ENCODE measurements around the gene ADAMTS2. TPM values are rescaled to one million over a fixed set of nuclear protein-coding genes. Genes with fewer than 3 reads are reported as not detected.

Gene ADAMTS2
- total RNA-seq, 1 donor from 2014 or later, result 3.6 TPM

DNA sequence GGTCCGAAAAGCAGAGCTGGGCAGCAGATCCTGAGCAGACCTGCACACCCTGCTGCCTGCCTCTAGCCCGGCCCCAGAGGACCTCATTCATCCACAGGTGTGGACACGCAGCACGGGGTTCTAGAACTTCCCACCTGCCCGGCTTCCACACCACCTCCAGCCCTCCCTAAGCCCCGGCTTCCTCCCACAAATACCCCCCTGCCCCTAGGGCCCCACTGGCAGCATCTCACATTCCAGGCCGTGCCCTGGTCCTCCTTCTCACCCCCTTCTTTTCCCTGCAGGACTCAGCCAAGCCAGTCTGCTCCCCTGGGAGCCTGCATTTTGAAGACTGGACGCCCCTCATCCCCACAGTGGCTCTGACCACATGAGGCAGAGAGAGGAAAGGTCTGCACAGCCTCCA, 138.9 kb downstream of the ADAMTS2 start:
- intact Hi-C loops (cut with DNase I), result no loop called here
- ATAC-seq (ENCODE audit: poor library complexity) (no peak), DNase-seq (no peak)

DNA sequence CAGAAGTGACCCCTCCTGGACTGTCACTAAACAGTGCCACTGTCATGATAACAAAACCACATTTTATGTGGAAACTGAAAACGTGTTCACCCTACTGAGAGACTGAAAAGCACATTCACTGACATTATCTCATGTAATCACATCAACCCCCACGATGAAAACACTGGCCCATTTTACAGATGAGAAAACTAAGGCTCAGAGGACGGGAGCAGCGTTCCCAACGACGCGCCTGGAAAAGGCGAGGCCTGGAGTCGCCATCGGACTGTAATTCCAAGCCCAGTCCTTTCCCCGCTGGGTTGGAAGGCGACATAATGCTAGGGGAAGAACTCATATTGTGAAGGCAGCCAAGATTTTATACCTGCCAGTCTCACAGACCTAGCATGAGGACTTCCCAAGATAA, 140.0 kb downstream of the ADAMTS2 start:
- DNase-seq, result no peak
- intact Hi-C loops (cut with DNase I), result no loop called here
- no peak for ATAC-seq (ENCODE audit: poor library complexity)

DNA sequence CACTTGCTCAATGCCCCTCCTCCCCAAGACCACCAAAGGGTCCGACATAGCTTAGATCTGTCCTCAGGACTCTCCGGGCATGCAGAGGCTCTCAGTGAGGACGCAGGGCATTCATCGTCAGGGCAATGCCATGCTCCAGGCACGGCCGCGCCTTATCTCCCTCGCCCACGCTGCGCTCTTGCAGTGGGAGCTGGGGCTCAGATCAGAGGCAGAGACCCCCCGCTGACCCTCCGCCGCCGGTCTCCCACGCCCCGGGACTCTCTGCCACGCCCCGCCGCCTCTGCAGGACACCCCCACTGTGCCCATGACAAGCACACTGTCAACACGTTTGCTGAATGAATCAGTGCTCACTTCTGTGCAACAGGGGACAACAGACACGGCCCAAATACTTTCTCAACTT, 140.7 kb downstream of the ADAMTS2 start:
- no peak for DNase-seq
- intact Hi-C loops (cut with DNase I), result no loop called here
- no peak for ATAC-seq (ENCODE audit: poor library complexity)

DNA sequence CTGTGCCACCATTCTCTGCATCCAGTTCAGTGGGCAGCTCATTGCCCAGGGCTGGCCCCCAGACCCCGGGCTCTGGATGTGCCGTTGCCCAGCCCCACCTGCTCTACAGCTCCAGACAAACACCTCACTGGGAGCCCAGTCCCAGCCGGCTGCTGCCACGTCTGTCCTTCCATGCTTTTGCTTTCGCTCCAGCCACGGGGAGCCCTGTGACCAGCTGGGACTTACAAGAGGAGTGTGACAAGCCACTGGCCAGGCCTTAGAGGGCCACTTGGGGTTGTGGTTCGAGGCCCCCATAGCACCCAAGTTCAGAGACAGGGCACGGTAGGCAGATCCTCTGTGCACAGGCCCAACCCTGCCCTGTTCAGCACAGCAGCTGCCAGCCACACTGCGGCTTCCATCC, 142.0 kb downstream of the ADAMTS2 start:
- intact Hi-C loops (cut with DNase I), result no loop called here
- peak; percentile 20 for DNase-seq
- no peak for ATAC-seq (ENCODE audit: poor library complexity)

DNA sequence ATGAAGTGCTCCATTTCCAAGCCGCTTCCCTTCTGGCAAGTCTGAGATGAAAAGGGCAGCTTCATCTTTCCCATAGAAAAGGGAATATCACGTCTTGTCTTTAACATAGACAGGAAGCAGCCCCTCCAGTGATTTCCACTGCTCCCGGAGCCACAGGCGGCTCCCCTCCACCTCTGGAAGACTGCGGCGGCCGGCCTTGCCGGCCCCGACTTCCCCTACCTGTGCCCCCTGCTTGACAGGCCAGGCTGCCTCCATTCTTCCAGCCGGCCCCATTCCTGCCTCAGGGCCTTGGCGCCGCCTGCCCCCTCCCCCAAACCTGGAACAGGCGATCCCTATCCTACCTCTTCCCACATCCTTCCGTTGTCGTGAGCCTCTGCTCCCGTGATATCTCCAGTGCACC, 143.3 kb downstream of the ADAMTS2 start:
- no peak for ATAC-seq (ENCODE audit: poor library complexity)
- intact Hi-C loops (cut with DNase I), result no loop called here
- DNase-seq, result peak; percentile 30

DNA sequence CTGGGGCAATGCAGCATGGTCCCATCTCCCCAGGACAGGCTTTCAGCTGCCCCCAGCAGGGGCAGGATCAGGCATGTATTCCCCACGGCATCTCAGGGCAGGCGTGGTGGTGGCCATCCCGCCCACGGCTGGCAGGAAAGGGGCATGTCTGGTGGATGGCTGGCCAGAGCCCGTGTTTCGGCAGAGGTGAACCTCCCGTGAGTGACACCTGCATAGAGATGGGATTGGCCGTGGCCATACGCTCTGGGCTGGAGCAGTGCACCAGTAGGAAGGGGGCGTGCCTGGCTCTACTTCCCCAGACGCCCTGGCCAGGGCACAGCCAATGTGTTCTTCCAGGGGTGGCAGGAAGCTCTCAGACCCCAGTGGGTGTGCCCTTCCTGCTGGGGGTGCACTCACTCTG, 146.0 kb downstream of the ADAMTS2 start:
- ATAC-seq (ENCODE audit: poor library complexity), result no peak
- DNase-seq, result peak; percentile 32
- intact Hi-C loops (cut with DNase I), result no loop called here

DNA sequence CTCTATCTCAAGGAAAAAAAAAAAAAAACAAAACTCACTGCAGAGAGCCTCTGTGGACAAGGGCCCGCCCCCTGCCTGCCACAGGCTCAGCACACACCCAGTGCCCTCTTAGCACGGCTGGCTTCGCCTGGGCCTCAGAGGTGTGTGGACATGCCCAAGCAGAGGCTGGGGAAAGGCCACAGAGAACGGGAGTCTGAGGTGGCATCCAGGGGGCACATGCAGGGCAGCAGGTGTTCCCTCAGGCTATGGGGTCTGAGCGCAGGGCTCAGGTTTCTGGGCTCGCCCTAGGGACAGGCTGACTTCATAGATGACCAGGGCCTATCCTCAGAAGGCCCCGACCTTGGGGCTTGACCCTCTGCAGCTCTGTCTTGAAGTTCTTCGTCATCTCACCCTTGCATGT, 146.4 kb downstream of the ADAMTS2 start:
- no peak for ATAC-seq (ENCODE audit: poor library complexity)
- peak; percentile 31 for DNase-seq
- intact Hi-C loops (cut with DNase I), result no loop called here

DNA sequence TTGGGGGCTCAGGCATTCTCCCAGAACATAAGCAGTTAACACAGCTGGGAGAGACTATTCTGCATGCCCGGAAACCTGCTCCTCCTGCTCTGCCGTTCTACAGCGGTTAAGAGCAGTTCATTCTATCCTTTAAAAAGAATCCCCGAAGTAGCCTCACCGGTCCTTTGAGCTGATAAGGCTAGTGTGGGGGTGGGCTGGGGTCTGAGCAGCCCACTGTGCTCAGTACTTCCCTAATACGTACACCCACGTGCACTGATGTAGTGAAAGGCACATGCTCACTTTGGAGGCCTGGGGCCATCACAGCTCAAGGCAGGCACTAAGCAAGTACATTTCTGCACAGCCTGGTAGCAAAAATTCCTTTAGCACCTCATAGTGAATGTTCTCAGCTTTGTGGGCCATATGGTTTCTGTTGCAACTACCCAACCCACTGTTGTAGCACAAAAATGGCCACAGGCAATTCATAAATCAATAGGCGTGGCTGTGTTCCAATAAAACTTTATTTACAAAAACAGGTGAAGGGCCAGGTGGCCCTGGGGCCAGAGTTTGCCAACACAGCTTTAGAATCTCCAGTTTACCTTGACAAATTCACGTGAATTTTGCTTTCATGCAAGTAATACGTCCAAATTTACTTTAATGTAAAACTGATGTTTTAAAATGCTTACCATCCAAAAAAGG, 148.7 kb downstream of the ADAMTS2 start:
- DNase-seq, result peak; percentile 13
- intact Hi-C loops (cut with DNase I), result no loop called here
- no peak for ATAC-seq (ENCODE audit: poor library complexity)

DNA sequence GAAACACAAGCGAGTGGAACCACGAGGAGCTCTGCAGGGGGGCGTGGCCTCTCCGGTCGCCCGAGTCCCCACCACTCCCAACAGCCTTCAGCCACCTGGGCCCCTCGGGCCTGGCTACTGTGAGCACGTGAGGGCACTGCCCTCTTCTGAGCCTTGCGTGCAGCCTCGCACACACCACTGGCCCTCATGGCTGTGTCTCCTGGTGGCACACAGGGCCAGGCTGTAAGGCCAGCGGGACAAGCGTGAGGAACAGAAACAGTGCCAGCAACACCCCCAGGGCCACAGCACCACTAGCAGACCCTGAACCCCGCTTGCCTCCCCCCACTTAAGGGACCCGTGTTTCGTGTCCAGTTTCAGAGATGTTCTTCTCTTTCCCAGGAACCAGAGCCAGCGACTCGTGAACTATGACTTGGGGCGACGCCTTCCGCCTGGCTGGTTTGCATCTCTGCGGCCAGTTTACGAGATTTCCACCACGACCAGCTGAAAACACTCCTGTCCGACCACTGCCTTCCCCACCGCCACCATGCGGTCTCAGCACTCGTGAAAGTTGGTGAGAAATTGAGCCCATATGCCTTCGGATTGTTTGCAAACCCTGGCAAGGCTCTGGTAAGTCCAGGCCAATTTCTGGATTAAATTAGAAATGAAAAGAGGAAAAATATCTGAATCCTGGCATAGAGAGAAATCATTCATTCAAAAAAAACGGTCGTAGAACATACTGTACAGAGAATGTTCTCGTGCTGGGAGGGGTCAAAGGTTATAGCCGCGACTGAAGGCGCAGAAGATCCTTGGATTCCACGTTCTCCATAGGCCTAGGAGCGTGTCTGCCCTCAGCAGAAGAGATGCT, 149.5 kb downstream of the ADAMTS2 start:
- intact Hi-C loops (cut with DNase I), result no loop called here
- DNase-seq (peak; percentile 26), ATAC-seq (ENCODE audit: poor library complexity) (no peak)

DNA sequence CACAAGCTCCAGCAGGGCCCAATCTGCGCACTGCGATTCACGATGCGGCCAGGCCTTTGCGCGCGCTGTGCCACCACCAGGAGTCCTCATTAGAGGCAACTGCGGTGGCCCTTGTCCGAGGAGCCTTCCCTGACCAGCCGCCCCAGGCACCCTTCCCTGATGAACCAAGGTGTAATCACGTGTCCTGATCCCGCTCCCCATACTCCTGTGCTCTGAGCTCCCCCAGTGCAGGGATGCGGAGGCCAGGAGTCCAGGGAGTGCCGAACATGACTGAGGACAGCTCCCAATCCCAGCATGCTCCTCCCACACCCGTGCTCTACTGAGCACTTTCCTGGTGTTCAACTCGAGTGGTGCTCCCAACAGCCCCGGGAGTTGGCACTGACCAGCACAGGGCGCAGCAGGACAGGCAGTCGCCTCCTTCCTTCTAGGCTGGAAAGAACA, 150.3 kb downstream of the ADAMTS2 start:
- intact Hi-C loops (cut with DNase I), result no loop called here
- peak; percentile 26 for DNase-seq
- ATAC-seq (ENCODE audit: poor library complexity), result no peak

DNA sequence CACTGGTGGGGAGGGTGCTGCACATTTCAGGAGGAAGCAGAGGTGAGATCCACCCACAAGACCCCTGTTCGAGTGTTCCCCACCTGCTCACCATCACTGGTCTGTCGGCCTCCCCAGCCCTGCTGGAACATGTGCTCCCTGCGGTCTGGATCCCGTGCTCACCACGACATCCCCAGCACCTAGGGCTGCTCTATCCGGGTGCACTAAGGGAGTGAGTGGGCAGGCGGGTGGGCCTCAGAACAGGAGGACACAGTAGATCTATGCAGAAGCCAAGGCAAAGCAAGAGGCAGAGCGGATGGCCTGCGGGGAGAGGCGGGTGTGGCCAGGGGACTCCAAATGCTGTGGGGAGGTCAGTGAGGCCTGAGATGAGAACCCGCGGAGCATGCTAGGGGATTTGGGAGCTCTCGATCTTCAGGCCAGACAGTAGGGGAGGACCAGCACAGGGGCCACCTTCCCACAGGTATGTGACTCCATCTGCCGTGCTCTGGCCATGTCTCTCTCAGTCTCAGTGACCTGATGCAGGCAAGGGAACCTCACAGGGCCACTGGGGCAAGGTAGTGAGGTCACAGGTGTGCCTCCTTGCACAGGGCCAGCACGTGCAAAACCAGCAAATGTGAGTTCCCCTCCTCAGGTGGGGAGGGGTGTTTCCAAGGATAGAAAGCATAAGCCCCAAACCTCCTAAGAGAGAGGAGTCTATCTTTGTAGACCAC, 150.9 kb downstream of the ADAMTS2 start:
- DNase-seq (peak; percentile 35), ATAC-seq (ENCODE audit: poor library complexity) (no peak)
- intact Hi-C loops (cut with DNase I), result no loop called here

DNA sequence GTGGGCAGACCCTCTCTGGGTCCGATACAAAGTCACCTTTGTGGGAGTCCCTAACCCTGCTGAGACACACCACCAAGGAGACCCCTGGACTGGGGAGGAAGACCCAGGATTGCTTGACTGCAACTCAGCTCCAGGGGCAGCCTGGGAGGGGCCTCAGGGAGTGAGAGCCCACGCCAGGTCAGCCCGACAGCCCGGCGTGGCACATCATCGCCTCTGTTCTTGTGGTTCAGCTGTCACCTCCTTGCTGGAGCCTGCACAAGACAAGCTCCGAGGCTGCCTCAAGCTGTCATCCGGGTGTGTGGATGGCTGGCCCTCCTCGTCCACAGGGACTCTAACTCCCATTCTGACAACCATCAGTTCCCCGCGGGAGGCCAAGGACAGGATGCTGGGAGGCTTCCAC, 151.5 kb downstream of the ADAMTS2 start:
- ATAC-seq (ENCODE audit: poor library complexity), result no peak
- peak; percentile 35 for DNase-seq
- intact Hi-C loops (cut with DNase I), result no loop called here

DNA sequence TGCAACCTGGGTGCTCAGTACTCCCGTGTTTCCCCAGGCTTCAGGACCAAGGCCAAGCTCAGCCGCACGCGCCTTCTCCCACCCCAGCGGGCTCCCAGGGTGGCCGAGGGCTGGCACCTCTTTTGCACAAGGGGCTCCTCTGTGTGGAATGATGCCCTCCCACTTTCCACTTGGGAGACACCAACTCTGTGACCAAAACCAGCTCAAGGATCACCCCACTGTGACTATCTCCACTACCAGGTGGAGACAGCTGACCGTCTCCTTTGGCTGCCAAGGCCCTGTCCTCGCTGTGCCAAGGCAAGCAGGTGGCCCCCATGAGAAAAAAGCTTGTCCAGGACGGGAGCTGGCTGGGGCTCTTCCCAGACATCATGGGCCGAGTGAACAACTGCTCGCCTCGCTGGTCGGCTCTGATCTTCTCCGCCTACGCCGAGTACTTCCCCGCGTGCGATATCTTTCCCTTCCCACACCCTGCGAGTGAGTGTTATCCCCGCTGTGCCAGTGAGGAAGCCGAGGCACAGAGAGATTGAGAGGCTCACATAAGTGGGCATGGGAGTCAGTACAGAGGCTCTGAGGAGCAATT, 152.3 kb downstream of the ADAMTS2 start:
- intact Hi-C loops (cut with DNase I), result no loop called here
- ATAC-seq (ENCODE audit: poor library complexity) (no peak), DNase-seq (peak; percentile 33)

DNA sequence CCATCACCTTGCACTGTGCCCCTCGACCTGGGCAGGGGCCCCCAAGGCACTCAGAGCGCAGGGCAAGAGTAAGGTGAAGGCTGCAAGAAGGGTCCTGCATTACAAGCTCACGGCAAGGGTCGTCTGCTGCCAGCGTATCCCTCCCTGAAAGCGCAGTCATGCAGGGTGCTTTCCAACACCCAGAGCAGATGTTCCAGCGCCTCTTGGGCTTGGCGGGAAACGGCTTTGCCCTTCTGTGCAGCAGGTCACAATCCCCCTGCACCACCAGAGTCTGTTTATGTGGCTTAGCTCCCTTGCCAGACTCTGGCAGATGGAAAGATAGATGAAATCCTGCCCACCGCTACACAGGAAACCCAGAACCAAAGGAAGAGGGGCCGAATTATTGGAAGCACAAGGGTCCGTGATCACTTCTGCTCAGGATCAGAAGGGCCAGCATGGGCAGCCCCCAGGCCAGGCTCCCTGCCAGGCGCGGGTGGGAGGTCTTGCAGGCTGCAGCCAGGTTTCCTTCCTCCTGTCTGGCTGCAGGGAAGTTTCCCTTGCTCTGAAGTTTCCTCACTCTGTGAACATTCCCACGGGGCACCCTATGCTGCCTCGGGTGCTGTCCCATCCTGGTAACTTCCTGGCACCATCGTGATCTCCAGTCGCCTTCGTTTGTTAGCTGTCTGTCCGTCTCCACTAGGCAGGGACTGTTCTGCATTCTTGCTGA, 152.9 kb downstream of the ADAMTS2 start:
- ATAC-seq (ENCODE audit: poor library complexity) (no peak), DNase-seq (peak; percentile 29)
- intact Hi-C loops (cut with DNase I), result no loop called here

DNA sequence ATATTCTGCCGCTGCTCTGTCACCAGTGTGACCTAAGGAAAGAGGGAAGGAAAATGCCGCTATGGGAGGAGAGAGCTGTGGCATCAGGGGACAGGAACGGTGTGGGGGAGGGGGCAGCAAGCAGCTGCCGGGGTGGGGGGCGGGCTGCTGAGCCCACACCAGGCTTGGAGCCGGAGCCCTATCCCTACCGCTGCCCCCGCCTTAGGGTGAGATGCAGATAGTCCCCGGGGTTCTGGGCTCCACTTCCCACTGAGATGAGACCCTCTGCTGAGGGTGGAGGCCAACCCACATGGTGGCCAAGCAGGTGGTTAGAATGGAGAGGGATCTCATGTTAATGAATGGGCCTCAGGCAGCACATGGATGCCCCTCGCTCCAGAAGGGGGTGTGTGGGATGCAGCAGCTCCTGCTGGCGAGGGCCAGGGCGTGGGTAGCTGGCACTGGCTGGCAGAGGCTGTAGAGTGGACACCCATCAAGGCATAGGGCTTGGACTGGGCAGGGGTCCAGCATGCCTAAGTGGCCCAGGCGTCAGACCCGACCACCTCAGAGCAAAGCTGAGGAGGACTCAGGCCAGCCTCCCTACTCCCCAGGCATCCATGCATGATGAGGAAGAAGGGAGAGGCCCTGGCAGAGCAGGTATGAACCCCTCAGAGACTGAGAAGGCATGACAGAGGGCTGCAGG, 153.6 kb downstream of the ADAMTS2 start:
- no peak for ATAC-seq (ENCODE audit: poor library complexity)
- DNase-seq, result peak; percentile 23
- intact Hi-C loops (cut with DNase I), result no loop called here

DNA sequence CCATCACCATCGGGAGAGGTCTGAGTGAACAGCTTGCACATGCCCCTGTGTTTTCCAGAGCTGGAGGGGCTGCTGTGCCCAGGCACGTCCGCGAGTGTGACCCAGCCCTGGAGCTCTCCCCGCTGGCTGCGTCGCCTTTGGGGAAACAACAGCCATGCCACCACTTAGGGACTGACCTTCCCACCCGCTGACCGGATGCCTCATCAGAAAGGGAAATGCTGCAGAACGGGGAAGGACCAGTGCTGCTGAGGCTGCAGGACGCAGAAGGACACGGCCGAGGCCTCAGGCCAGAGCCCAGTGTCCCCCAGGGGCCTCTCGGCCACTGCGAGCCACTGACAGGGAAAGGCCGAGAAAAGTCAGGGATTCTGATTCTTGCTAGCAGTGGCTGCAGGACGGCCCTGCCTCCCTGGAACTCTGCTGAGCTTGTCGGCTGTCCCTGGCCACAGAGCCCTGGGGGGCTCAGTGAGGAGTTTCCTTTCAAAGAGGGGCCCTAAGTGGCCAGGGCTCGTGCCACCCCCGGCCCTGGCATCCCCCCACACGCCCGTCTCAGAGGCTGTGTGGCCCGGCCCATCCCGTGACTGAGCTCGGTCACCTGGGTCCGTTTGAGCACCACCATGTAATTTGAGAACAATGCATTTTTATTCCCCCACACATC, 154.3 kb downstream of the ADAMTS2 start:
- ATAC-seq (ENCODE audit: poor library complexity) (no peak), DNase-seq (peak; percentile 37)
- intact Hi-C loops (cut with DNase I), result no loop called here

DNA sequence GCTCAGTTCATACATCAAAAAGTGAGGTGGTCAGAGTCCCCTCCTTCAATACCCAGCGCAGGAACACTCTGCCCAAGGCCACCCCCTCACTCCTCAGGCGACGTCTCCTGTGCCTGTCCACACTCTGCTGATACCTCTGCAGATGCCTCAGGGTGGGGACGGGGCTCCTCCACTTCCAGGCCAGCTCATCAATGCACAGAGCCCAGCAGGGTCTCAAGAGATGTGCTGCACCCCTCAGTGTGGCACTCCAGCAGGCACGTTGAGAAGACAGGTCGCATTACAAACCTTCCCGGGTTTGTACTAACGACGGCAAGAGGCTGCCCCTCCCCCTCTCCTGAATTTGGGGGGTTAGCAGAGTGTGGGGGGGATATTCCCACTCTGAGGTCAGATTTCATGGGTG, 156.6 kb downstream of the ADAMTS2 start:
- intact Hi-C loops (cut with DNase I), result no loop called here
- peak; percentile 38 for DNase-seq
- ATAC-seq (ENCODE audit: poor library complexity), result no peak

All from Right ventricle myocardium superior (tissue), 1 donor.